Measurements from ENCODE around the gene MRPL53. TPM values are rescaled to one million over a fixed set of nuclear protein-coding genes. Genes with fewer than 3 reads are reported as not detected.

MRPL53 gene
- total and polyA plus RNA-seq, 2 of the 13 experiments (the other 11 are each of a cell fraction or from before 2014, with no cell fraction given) = 34.3 to 51.9 TPM

DNA sequence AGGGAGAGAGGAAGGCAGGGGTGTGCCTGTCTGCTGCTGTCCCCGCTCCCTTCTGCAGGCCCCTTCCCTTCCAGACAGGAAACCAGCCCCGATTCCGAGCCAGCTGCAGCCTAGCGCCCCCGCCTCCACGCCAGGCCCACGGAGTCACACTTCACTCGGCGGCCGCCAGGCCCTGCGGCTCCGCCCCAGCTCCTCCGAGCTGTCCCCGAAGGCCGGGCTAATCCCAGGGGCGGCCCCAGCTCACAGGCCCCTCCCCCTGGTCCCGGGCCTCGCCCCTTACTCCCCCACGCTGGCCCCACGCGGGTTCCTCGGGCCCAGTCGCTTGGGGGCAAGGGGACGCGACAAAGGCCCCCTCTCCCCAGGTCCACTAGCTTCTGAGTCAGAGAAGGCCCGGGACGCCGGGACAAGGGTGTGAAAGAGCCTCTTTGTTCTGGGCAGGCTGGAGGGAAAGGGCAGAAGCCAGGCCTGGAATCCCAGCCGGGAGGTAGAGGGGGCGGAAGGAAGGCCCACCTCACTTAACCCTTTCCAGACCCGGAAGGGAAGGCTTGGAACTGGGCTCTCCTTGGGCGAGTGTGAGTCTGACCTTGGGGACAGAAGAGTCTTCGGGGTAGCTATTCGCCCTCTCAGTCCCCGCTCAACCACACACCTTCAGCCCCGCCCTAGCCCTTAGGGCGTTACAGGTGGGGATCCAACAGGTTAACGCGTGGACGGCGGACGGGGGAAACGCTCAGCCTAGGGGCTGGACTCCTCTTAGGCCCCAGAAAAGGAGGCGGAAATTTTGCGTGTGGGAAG lies 31.9 kb downstream of the MRPL53 start (continued):
- TF ChIP-seq, protein P1, sequence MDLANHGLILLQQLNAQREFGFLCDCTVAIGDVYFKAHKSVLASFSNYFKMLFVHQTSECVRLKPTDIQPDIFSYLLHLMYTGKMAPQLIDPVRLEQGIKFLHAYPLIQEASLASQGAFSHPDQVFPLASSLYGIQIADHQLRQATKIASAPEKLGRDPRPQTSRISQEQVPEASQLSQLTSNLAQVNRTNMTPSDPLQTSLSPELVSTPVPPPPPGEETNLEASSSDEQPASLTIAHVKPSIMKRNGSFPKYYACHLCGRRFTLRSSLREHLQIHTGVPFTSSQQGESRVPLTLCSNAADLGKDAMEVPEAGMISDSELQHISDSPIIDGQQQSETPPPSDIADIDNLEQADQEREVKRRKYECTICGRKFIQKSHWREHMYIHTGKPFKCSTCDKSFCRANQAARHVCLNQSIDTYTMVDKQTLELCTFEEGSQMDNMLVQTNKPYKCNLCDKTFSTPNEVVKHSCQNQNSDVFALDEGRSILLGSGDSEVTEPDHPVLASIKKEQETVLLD (CRISPR knock-in tag; IDR thresholded peaks at IDR 0.05; ENCODE audit: low read depth) = 0 out of 2 replicates have a peak, but pooled peaks have one; percentile 21
- TF ChIP-seq HNRNPLL (IDR thresholded peaks at IDR 0.05; ENCODE audit: low read depth, low read length, poor library complexity, severe bottlenecking) (peak; percentile 74), ISX (CRISPR knock-in tag; conservative IDR thresholded peaks at IDR 0.05) (no peak; the same call in 1 of the 2 replicates), PHF21A (CRISPR knock-in tag; IDR thresholded peaks at IDR 0.05) (peak; percentile 95), CREB1 (IDR thresholded peaks at IDR 0.05) (no peak), CREB1 (CRISPR knock-in tag; IDR thresholded peaks at IDR 0.05) (peak; percentile 81), DNMT3B (CRISPR knock-in tag; conservative IDR thresholded peaks at IDR 0.05) (no peak; the same call in 1 of the 2 replicates), XBP1 (CRISPR knock-in tag; IDR thresholded peaks at IDR 0.05) (0 out of 2 replicates have a peak, but pooled peaks have one; percentile 35), FOXJ3 (CRISPR knock-in tag; IDR thresholded peaks at IDR 0.05; ENCODE audit: borderline replicate concordance) (peak; percentile 60; the same call in 1 of the 2 replicates), ZNF337 (CRISPR knock-in tag; IDR thresholded peaks at IDR 0.05; ENCODE audit: borderline replicate concordance, low read depth) (no peak), ZNF124 (CRISPR knock-in tag; IDR thresholded peaks at IDR 0.05) (no peak), RFX1 (IDR thresholded peaks at IDR 0.05) (no peak), ZNF879 (CRISPR knock-in tag; IDR thresholded peaks at IDR 0.05) (peak; percentile 65; the same call in 1 of the 2 replicates), ZZZ3 (CRISPR knock-in tag; IDR thresholded peaks at IDR 0.05; ENCODE audit: borderline replicate concordance) (peak; percentile 89), THAP11 (CRISPR knock-in tag; IDR thresholded peaks at IDR 0.05) (peak; percentile 84), HNRNPK (IDR thresholded peaks at IDR 0.05; ENCODE audit: low read depth, low read length, poor library complexity, severe bottlenecking) (peak; percentile 91), PTBP1 (IDR thresholded peaks at IDR 0.05; ENCODE audit: low read depth, low read length, poor library complexity, severe bottlenecking) (no peak), ELF3 (CRISPR knock-in tag; IDR thresholded peaks at IDR 0.05) (peak; percentile 94), SALL1 (CRISPR knock-in tag; IDR thresholded peaks at IDR 0.05) (peak; percentile 97), ATRX (CRISPR knock-in tag; IDR thresholded peaks at IDR 0.05; ENCODE audit: borderline replicate concordance) (no peak)
- TF ChIP-seq, protein P2, sequence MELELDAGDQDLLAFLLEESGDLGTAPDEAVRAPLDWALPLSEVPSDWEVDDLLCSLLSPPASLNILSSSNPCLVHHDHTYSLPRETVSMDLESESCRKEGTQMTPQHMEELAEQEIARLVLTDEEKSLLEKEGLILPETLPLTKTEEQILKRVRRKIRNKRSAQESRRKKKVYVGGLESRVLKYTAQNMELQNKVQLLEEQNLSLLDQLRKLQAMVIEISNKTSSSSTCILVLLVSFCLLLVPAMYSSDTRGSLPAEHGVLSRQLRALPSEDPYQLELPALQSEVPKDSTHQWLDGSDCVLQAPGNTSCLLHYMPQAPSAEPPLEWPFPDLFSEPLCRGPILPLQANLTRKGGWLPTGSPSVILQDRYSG (CRISPR knock-in tag; IDR thresholded peaks at IDR 0.05) = peak; percentile 57; the same call in 1 of the 2 replicates
- TF ChIP-seq, protein P3, sequence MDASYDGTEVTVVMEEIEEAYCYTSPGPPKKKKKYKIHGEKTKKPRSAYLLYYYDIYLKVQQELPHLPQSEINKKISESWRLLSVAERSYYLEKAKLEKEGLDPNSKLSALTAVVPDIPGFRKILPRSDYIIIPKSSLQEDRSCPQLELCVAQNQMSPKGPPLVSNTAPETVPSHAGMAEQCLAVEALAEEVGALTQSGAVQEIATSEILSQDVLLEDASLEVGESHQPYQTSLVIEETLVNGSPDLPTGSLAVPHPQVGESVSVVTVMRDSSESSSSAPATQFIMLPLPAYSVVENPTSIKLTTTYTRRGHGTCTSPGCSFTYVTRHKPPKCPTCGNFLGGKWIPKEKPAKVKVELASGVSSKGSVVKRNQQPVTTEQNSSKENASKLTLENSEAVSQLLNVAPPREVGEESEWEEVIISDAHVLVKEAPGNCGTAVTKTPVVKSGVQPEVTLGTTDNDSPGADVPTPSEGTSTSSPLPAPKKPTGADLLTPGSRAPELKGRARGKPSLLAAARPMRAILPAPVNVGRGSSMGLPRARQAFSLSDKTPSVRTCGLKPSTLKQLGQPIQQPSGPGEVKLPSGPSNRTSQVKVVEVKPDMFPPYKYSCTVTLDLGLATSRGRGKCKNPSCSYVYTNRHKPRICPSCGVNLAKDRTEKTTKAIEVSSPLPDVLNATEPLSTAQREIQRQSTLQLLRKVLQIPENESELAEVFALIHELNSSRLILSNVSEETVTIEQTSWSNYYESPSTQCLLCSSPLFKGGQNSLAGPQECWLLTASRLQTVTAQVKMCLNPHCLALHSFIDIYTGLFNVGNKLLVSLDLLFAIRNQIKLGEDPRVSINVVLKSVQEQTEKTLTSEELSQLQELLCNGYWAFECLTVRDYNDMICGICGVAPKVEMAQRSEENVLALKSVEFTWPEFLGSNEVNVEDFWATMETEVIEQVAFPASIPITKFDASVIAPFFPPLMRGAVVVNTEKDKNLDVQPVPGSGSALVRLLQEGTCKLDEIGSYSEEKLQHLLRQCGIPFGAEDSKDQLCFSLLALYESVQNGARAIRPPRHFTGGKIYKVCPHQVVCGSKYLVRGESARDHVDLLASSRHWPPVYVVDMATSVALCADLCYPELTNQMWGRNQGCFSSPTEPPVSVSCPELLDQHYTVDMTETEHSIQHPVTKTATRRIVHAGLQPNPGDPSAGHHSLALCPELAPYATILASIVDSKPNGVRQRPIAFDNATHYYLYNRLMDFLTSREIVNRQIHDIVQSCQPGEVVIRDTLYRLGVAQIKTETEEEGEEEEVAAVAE (CRISPR knock-in tag; IDR thresholded peaks at IDR 0.05; ENCODE audit: borderline replicate concordance) = peak; percentile 74; the same call in 1 of the 2 replicates
- TF ChIP-seq, protein P4, sequence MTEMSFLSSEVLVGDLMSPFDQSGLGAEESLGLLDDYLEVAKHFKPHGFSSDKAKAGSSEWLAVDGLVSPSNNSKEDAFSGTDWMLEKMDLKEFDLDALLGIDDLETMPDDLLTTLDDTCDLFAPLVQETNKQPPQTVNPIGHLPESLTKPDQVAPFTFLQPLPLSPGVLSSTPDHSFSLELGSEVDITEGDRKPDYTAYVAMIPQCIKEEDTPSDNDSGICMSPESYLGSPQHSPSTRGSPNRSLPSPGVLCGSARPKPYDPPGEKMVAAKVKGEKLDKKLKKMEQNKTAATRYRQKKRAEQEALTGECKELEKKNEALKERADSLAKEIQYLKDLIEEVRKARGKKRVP (CRISPR knock-in tag; IDR thresholded peaks at IDR 0.05) = peak in 1 of 2 experiments; percentile 56; a peak in 2 of 4 replicates

Measured in HepG2 (cell line).